HEK293T (cell line): ENCODE measurements around the gene COQ3.

Source experiments
- CTBP1 ChIP-seq: fragments of 450-650 bp; IDR thresholded peaks from 2 replicates; pipeline ENCODE4 v1.6.1; 2016; ENCODE audit warnings: borderline replicate concordance
- FOXK2 ChIP-seq: fragments of 450-650 bp; IDR thresholded peaks from 2 replicates; pipeline ENCODE4 v1.6.1; 2016; ENCODE audit warnings: mild to moderate bottlenecking
- L3MBTL2 ChIP-seq: fragments of 450-650 bp; conservative IDR thresholded peaks from 2 replicates; pipeline ENCODE4 v1.6.1; 2016; ENCODE audit warnings: mild to moderate bottlenecking
- SP1 ChIP-seq: fragments of 450-650 bp; IDR thresholded peaks from 2 replicates; pipeline ENCODE4 v1.6.1; 2017
- TF ChIP-seq, protein P1 (sequence below): fragments of 450-650 bp; IDR thresholded peaks from 2 replicates; pipeline ENCODE4 v1.6.1; 2016

- TF ChIP-seq, protein P1, sequence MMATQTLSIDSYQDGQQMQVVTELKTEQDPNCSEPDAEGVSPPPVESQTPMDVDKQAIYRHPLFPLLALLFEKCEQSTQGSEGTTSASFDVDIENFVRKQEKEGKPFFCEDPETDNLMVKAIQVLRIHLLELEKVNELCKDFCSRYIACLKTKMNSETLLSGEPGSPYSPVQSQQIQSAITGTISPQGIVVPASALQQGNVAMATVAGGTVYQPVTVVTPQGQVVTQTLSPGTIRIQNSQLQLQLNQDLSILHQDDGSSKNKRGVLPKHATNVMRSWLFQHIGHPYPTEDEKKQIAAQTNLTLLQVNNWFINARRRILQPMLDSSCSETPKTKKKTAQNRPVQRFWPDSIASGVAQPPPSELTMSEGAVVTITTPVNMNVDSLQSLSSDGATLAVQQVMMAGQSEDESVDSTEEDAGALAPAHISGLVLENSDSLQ = no peak
- TF ChIP-seq SP1 = no peak
- no peak for TF ChIP-seq L3MBTL2
- TF ChIP-seq FOXK2 = no peak
- TF ChIP-seq CTBP1 = no peak
Measured at GRCh38 chr6:99424022-99424421, 30.0 kb upstream of the COQ3 start.
